ENCODE measurements around the gene ROR1. TPM values are rescaled to one million over a fixed set of nuclear protein-coding genes. Genes with fewer than 3 reads are reported as not detected.
A peak's percentile ranks its signal among the peaks of the same experiment; 100 is the strongest.

Gene ROR1
- total RNA-seq = 13.6 TPM

- DNase-seq = peak; percentile 91
These were observed at the start of gene ROR1 for GRCh38 chr1:63773815-63774616. Gene ROR1 (plus strand): TSS chr1:63774017.

DNA sequence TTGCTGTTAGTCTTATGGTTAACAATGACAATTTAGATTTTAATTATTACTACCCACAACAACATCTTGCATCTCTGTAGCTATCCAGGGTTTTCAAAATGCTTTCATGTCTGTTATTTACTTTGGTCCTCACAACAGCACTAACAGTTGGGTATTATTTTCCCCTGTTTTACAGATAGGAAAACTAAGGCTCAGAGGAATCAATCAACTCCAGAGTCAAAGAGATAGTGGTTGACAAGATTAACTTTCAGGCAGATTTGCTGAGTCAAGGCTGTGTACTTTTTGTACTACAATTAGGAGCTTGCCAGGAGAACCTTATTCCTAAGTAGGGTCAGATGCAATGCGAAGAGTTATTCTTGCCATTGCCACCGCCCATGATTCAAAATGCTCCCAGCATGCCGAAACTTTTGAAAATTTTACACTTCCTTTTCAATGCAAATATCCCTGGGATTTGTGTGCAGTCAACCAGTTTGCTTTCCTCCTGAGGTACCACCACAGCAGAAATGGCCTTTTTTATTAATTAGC is 49.4 kb upstream of the ROR1 start:
- no peak for DNase-seq

DNA sequence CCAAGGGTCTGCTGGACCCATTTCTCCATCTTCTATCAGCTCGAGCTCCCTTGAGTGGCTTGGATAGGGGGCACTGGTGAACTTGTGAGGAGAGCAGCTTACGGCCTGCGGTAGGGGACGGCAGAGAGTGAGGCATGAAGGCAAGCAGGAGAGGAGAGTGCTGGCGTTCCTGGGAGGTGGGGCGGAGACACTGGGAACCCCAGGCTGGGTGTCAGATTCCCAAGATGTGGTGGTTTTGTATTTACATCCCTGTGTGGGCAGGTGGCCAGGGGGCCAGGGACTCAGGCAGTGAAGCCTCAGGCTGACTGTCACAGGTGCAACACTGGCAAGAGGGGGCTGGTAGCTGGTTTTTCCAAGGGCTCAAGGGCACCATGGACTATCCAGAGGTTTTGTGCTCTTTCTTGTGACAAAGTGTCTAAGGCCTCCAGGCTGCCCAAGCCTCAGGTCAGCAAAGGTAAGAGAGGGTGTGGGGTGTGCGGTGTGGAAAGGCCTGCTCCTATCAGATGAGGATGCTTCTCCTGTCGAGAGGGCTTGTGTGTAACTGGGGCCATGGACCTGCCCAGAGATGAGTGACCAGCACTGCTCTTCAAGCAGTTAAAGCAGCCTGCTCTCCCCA is 45.1 kb upstream of the ROR1 start:
- no peak for DNase-seq

- DNase-seq = no peak
These were observed 44.6 kb upstream of the ROR1 start for GRCh38 chr1:63729227-63729620.

DNA sequence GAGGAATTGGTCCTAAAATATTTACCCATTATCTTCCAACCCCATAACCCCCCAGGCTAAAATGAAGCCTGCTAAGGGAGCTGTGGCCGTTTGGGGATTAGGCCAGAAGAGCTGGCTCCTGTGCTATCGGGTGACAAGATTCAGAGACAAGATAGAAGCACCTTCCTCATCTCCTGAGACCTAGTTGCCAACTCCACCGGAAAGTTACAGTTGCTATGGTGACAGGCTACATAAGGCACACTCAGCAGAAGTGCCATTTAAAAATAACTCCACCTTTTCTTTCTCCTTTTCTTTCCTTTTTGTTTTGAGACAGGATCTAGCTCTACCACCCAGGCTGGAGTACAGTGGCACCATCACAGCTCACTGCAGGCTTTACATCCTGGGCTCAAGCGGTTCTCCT is 43.6 kb upstream of the ROR1 start:
- no peak for DNase-seq

GRCh38 chr1:63731117-63732043 is 42.4 kb upstream of the ROR1 start:
- peak; percentile 54 for DNase-seq

GRCh38 chr1:63732666-63733065 is 41.2 kb upstream of the ROR1 start:
- peak; percentile 49 for DNase-seq

- no peak for DNase-seq
These were observed 35.0 kb upstream of the ROR1 start for GRCh38 chr1:63738772-63739171.

DNA sequence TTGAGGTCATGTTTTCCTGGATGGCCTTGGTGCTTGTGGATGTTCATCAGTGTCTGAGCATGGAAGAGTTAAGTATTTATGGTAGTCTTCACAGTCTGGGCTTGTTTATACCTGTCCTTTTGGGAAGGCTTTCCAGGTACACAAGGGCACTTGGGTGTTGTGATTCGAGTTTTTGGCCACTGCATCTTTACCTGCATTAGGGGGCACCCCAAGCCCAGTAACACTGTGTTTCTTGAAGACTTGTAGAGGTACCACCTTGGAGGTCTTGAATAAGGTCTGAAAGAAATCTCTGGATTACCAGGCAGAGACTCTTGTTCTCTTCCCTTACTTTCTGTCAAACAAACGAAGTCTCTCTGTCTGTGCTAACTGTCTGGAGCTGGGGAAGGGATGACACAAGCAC is 34.4 kb upstream of the ROR1 start:
- no peak for DNase-seq

DNA sequence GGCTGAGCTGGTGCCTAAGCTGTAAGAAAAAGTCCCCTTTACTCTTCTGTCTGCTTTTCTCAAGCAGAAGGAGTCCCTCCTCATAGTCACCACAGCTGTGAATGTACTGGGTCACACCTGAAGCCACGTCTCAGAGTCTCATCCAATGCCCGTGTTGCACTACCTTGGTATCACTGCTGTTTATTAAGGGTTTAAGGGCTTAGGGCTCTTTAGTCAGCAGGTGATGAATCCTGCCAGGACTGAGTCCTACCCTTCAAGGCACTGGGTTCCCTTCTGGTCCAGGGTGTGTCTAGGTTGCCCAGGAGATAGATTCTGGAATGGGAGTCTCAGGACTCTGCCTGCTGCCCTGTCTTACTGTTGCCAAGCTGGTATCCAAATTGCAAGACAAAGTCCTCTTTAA is 33.4 kb upstream of the ROR1 start:
- DNase-seq = no peak

GRCh38 chr1:63742526-63742925 is 31.3 kb upstream of the ROR1 start:
- no peak for DNase-seq

DNA sequence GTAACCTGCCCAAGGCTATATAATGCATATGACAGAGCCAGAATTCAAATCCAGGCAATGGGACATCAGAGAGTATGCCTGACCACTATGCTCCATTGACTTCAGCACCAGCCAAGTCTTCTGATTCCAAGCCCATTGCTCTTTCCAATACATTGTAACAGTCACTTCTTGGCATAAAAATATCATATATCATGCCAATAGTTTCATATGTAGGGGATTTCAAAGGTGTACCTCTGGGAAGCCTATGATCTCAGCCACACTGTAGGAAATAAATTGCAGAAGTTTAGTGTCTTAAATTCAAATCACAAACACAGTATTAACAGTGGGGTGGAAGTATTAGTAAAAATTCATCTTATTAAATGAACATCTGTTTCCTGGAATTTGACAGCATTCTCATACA is 30.0 kb upstream of the ROR1 start:
- no peak for DNase-seq

GRCh38 chr1:63746129-63746864 is 27.5 kb upstream of the ROR1 start:
- peak; percentile 65 for DNase-seq

- peak; percentile 90 for DNase-seq
These were observed 26.4 kb upstream of the ROR1 start for GRCh38 chr1:63747445-63747844.

- no peak for DNase-seq
These were observed 25.7 kb upstream of the ROR1 start for GRCh38 chr1:63748046-63748580.

- no peak for DNase-seq
These were observed 25.2 kb upstream of the ROR1 start for GRCh38 chr1:63748641-63749040.

DNA sequence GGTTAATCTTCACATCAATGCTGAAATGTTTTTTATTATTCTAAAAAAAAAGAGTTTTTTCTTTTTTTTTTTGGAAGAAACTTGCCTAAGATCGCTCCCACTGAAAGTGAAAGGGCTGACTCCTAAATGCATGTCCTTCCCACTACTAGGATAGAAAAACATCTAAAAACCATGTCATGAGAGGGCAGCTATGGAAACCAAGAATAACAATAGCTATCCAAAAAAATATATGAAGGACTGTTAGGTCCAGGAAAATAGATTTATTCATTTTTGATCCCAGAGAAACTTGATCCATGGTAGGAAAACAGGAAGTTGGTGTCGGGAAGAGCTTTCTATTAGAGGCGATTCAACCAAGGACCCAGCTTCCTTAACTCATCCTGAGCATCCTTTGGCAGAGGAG is 23.1 kb upstream of the ROR1 start:
- DNase-seq = no peak

- DNase-seq = no peak
These were observed 21.6 kb upstream of the ROR1 start for GRCh38 chr1:63752176-63752575.

GRCh38 chr1:63753591-63753990 is 20.2 kb upstream of the ROR1 start:
- no peak for DNase-seq

DNA sequence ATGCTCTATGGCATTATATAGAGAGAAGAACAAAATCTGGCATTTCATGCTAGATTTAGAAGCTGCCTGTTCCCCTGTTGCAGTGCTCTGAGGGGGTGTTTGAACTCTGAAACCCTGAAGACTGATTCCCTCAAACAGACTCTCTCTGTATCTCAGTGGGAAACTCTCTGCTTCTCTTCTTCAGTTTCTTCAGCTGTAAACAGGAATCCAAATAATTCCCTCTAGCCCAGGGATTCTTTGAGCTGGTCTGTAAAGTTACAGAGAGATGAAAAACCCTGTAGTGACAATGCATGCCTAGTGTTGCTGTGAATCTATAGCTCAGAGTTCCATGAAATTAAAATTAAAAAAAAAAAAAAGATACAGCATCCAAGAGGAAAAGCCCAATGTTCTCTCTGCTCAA is 17.0 kb upstream of the ROR1 start:
- DNase-seq = no peak

DNA sequence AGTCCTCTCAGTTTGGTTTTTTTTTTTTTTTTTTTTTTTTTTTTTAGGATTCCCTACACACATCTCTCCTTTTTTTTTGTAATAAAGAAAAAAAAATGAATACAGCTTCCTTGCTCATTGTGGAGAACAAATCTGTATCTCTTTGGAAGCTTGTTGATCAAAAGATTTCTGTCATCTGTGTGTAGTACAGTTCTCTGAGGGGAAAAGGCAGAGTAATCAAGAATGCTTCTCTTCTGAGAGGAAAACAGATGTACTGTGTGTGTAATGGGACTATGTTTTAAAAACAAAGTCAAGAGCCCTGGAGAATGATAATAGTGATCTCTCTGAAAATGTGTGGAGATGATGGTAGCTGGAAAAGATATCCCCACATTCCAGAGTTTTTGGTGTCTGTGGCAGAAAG is 16.5 kb upstream of the ROR1 start:
- no peak for DNase-seq

DNA sequence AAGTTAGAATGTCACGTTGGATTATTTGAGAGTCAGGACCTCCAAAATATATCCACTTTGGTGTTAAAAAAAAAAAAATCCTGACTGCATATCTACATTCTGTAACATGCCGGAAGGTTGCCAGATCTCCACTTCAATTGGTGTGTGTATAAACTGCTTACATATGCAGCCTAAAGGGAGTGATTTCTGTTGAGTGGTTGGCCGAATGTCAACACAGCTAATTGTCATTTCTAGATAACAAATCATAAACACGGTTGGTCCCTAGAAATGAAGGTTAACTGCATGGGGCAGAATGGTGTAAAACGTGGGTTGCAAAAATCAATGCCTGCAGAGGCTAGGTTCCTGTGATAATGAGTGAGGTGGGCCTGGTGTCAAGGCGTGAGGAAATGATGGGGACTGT is 15.0 kb upstream of the ROR1 start:
- DNase-seq = no peak
